CD4-positive, CD25-positive, alpha-beta regulatory T cell (primary cell): Measurements from ENCODE around the gene PRR23B. TPM values are rescaled to one million over a fixed set of nuclear protein-coding genes. Genes with fewer than 3 reads are reported as not detected.

Experiments
- polyA plus RNA-seq, 4 donors: library from polyadenylated mRNA; unstranded; fragments of 300-500 nt; fragmentation: Illumina TruSeq; gene quantifications; one replicate each; pipeline ENCODE4 v1.2.3, GENCODE V29; 2021
- total RNA-seq: library from RNA; stranded (reverse); gene quantifications from one replicate; pipeline ENCODE4 v1.2.3, GENCODE V29; 2022

Gene PRR23B
- total and polyA plus RNA-seq, 5 donors from 2014 or later = not detected

Other genes with a start within 250 kb of the PRR23B start
- 29.2 TPM for gene PIK3CB, start 186.0 kb downstream of the PRR23B start, total RNA-seq
- 10 to 100 TPM; 10.3 to 16.4 (median 13.3) TPM for gene PIK3CB, start 186.0 kb downstream of the PRR23B start, polyA plus RNA-seq
- not detected for gene FOXL2, start 73.8 kb downstream of the PRR23B start, total RNA-seq
- not detected for gene FOXL2, start 73.8 kb downstream of the PRR23B start, polyA plus RNA-seq
- gene FOXL2NB, start 73.7 kb downstream of the PRR23B start, total RNA-seq = not detected
- gene FOXL2NB, start 73.7 kb downstream of the PRR23B start, polyA plus RNA-seq = not detected
- gene PRR23A, start 14.7 kb downstream of the PRR23B start, total RNA-seq = not detected
- not detected for gene PRR23A, start 14.7 kb downstream of the PRR23B start, polyA plus RNA-seq
- not detected for gene PRR23C, start 24.0 kb upstream of the PRR23B start, total RNA-seq
- not detected for gene PRR23C, start 24.0 kb upstream of the PRR23B start, polyA plus RNA-seq